GM12801 (cell line): ENCODE measurements around the gene COPS9.

Source experiments
- TF ChIP-seq, protein P1 (sequence below): IDR thresholded peaks from one replicate; pipeline ENCODE4 v1.5.1; 2011; ENCODE audit warnings: control low read depth; ENCODE audit not compliant: insufficient read length; ENCODE audit errors: extremely low read depth

Gene COPS9

DNA sequence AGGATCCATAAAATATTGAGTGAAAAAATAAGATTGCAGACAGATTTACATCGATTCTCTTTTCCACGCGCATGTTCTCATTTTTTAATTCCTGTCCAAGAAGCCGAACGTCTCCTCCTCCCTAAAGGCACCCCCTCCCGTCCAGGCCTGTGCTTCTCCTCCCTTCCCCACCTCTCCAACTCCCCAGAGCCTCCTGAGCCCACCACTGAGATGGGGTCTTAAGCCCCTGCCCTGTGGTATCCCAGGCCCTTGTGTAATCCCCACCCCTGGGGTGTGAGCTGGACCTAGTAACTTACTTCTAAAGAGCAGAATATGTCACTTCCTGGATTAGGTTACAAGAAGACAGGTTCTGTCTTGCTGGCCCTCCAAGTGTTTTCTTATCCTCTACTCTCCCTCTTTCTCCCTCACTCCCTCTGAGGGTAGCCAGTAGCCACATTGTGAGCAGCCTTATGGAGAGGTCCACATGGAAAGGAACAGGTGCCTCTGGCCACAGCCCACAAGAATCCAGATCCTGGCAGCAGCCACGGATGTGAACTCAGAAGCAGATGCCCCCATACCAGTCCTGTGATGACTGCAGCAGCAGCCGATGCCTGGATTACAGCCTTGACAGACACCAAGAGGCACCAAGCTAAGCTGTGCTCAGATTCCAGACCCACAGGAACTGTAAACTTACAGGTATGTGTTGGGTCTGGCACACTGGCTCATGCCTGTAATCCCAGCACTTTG, 44.0 kb upstream of the COPS9 start:
- TF ChIP-seq, protein P1, sequence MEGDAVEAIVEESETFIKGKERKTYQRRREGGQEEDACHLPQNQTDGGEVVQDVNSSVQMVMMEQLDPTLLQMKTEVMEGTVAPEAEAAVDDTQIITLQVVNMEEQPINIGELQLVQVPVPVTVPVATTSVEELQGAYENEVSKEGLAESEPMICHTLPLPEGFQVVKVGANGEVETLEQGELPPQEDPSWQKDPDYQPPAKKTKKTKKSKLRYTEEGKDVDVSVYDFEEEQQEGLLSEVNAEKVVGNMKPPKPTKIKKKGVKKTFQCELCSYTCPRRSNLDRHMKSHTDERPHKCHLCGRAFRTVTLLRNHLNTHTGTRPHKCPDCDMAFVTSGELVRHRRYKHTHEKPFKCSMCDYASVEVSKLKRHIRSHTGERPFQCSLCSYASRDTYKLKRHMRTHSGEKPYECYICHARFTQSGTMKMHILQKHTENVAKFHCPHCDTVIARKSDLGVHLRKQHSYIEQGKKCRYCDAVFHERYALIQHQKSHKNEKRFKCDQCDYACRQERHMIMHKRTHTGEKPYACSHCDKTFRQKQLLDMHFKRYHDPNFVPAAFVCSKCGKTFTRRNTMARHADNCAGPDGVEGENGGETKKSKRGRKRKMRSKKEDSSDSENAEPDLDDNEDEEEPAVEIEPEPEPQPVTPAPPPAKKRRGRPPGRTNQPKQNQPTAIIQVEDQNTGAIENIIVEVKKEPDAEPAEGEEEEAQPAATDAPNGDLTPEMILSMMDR: no peak

DNA sequence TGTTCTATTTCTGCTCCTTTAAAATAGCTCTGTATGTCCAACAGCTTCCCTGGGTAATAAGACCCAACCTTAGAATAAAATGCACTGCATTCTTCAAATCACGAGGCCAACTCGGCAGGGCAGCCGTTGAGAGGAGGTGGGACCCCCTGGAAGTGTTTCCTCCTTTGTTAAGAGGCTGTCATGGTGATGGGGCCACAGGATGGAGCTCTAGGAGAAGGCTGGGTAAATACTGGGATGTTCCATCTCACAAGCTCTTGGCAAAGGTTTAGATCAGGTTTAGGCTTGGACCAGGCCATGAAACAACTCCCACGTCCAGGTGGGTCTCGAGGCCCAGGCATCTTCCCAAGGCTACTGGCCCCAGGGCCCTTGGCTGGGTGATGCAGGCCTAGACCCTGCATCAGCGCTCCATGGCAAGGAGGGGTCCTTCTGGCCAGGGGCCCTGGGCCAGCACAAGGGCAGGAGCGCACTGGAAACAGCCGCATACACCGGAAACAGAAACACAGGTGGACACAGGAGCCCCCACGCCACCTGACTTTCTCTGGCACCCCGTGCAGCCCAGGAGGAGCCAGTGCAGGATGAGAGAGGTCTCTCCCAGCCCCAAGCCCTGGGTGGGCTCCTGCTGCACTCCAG, 43.2 kb upstream of the COPS9 start:
- TF ChIP-seq, protein P1: no peak

DNA sequence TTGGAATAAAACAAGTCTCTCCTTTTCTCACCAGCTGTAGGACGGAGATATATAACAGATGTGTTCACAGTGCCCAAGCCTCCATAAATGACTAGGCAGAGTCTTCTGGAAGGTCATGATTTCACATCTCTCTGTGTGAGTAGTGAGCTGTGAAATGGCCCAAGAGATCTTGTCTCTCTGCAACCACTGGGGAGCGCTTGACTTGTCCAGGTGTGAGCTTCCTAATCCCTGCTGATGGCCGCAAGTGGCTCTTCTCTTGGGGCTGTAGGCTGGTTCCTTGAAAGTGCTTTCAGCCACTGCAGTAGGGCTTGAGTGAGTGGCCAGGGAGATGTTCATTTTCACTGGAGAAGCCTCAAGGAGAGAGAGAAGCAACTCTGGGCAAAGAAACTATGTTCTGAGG, 42.5 kb upstream of the COPS9 start:
- TF ChIP-seq, protein P1: no peak

DNA sequence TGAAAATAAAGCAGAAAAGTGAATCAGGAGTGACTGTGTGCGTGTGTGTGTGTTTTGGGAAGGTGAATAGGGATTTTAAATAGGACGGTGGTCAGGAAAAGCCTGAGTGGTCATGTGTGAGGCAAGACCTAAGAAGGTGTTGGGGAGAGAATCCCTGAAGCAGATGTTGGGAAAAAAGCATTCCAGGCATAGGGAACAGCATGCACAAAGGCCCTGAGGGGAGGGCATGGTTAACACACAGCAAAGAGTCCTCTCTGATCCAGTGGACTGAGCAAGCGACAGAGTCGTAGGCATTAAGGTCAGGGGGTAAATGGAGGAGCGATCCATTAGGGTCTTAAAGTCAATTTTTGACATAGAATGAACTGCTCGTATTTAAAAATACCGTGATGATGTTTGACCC, 38.4 kb upstream of the COPS9 start:
- TF ChIP-seq, protein P1: no peak

DNA sequence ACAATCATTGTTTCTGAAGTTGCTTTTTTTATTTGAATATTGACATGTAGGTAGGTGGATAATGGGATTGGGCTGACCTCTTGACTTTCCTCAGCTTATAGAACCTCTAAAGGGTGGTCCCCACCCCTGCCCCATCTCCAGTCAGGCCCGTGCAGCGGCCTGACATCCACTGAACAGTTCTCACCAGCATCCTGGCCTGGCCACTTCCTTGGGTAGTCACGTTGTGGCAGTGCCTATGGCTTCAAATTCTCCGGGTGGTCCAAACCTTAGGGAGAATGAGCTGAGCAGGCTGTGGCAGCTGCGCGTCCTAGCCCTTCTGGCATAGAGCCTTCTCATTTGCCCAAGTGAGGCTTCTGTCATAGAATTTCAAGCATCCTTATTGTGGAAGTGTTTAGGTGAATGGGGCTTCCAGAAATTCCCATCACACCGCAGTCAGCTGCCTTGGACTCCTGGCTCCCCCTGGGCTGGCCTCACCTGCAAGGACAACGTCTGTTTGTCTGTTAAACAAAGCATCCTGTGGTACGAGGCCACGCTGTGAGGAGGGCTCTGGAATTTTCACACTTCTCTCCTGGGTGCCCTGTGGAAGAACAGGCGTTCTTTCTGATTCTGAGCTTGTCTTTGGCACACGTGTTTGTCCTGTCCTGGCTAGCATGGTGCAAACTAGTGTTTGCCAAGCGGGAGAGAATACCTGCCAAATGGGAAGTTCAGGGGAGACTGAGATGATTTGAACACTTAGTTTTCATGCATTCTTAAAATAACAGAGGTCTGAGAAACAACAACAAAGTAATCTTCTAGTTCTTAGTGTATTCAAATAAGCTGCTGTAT, 36.2 kb upstream of the COPS9 start:
- TF ChIP-seq, protein P1: no peak

DNA sequence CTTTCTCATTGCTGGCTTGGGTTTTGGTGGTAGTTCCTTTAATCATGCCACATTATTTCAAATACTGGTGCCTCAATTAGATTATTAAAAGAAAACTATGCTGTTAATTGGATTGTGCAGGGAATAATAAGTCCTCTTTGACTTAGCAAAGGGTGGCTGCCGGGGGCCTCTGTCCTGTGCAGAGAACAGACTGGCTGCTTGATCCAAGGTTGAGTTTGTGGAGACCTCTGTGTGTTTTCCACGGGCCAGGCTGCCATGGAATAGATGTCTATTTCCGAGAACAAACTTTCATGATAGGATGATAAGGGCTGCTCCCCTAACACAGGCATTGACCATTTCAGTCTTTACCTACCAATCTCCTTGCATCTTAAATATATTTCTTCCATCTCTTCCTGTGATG, 34.8 kb upstream of the COPS9 start:
- TF ChIP-seq, protein P1: no peak

DNA sequence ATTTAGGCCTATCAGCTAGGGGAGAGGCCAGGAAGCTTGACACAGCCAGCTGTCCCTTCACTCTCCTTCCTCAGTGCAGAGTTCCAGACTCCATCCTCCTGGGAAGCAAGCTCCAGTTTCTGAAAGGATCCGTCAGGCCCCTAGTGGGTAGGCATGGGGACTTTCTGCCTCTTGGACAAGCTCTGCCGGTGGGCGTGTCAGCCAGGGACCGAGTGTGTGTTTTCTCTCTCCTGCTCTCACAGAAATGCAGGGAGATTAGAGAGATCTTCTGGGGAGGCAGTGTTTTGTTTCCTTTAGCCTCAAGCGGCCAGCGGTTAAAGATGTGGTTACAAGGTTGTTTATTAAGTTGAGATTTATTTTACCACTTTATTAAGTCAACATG, 34.2 kb upstream of the COPS9 start:
- TF ChIP-seq, protein P1: no peak
